ENCODE data around the gene STAT5B.
"Not testable (repeated sequence)": the region's sequence is repeated elsewhere in the genome, so short reads cannot be mapped to it uniquely, and the experiment has no call there.

STAT5B gene

GRCh38 chr17:42243493-42243982 lies 32.7 kb downstream of the STAT5B start:
- H3K9me3 ChIP-seq (ENCODE audit: control insufficient read depth, low read length) = peaks cover 3% of the 10 kb centered on the region
- H3K4me3 ChIP-seq (ENCODE audit: low read length) = no peak overlapping the region
- DNase-seq (ENCODE audit: low read depth) = no peak
- peaks cover 11% of the 10 kb centered on the region for H3K4me1 ChIP-seq (ENCODE audit: control insufficient read depth, insufficient read depth, low read length)
- H3K36me3 ChIP-seq (ENCODE audit: control insufficient read depth, insufficient read depth, low read length, severe bottlenecking) = no peaks in the 10 kb centered on the region
- H3K27me3 ChIP-seq (replicated peaks; ENCODE audit: control insufficient read depth, insufficient read depth, low read length) = no peaks in the 10 kb centered on the region
- H3K9ac ChIP-seq (ENCODE audit: low read length) = no peak overlapping the region

GRCh38 chr17:42241871-42242270 lies 34.3 kb downstream of the STAT5B start:
- no peaks in the 10 kb centered on the region for H3K27me3 ChIP-seq (replicated peaks; ENCODE audit: control insufficient read depth, insufficient read depth, low read length)
- no peaks in the 10 kb centered on the region for H3K36me3 ChIP-seq (ENCODE audit: control insufficient read depth, insufficient read depth, low read length, severe bottlenecking)
- H3K4me3 ChIP-seq (ENCODE audit: low read length) = no peak overlapping the region
- no peaks in the 10 kb centered on the region for H3K4me1 ChIP-seq (ENCODE audit: control insufficient read depth, insufficient read depth, low read length)
- no peaks in the 10 kb centered on the region for H3K9me3 ChIP-seq (ENCODE audit: control insufficient read depth, low read length)
- no peak overlapping the region for H3K9ac ChIP-seq (ENCODE audit: low read length)
- DNase-seq (ENCODE audit: low read depth) = no peak

DNA sequence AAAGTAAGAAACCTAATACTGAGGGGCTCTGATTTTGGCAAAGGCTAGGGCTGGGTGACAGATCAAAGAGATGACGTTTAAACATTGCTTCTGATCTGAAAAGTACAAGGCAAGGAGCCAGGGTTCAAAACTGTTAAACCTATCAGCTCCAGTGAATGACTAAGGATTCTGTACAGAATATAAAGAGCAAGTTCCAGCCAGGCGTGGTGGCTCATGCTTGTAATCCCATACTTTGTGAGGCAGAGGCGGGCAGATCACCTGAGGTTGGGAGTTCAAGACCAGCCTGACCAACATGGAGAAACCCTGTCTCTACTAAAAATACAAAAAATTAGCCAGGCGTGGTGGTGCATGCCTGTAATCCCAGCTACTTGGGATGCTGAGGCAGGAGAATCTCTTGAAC lies 35.3 kb downstream of the STAT5B start:
- H3K4me1 ChIP-seq (ENCODE audit: control insufficient read depth, insufficient read depth, low read length); H3K36me3 ChIP-seq (ENCODE audit: control insufficient read depth, insufficient read depth, low read length, severe bottlenecking); H3K9ac ChIP-seq (ENCODE audit: low read length); DNase-seq (ENCODE audit: low read depth); H3K27me3 ChIP-seq (replicated peaks; ENCODE audit: control insufficient read depth, insufficient read depth, low read length); H3K9me3 ChIP-seq (ENCODE audit: control insufficient read depth, low read length); H3K4me3 ChIP-seq (ENCODE audit: low read length): not testable (repeated sequence)

DNA sequence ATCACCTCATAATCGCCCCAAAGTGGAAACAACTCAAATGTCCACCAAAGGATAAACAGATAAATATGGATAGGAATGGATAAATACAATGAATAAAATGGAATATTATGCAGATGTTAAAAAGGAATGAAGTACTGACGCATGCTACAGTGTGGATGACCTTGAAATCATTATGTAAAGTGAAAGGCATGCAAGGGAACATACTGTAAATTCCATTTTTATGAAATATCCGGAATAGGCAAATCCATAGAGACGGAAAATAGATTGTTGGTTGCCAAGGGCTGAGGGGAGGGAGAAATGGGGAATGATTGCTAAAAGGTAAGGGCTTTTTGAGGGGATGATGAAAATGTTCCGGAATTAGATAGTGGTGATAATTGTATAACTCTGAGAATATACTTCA lies 36.0 kb downstream of the STAT5B start:
- Histone ChIP-seq H3K36me3 (ENCODE audit: control insufficient read depth, insufficient read depth, low read length, severe bottlenecking) (no peaks in the 10 kb centered on the region), H3K4me1 (ENCODE audit: control insufficient read depth, insufficient read depth, low read length) (no peaks in the 10 kb centered on the region), H3K27me3 (replicated peaks; ENCODE audit: control insufficient read depth, insufficient read depth, low read length) (no peaks in the 10 kb centered on the region), H3K9me3 (ENCODE audit: control insufficient read depth, low read length) (no peaks in the 10 kb centered on the region), H3K9ac (ENCODE audit: low read length) (no peak overlapping the region), H3K4me3 (ENCODE audit: low read length) (no peak overlapping the region)
- DNase-seq (ENCODE audit: low read depth) = no peak

- not testable (repeated sequence) for H3K9me3 ChIP-seq (ENCODE audit: control insufficient read depth, low read length); H3K9ac ChIP-seq (ENCODE audit: low read length); H3K4me3 ChIP-seq (ENCODE audit: low read length); H3K4me1 ChIP-seq (ENCODE audit: control insufficient read depth, insufficient read depth, low read length); DNase-seq (ENCODE audit: low read depth); H3K36me3 ChIP-seq (ENCODE audit: control insufficient read depth, insufficient read depth, low read length, severe bottlenecking); H3K27me3 ChIP-seq (replicated peaks; ENCODE audit: control insufficient read depth, insufficient read depth, low read length)
Observed at GRCh38 chr17:42239576-42239975, 36.6 kb downstream of the STAT5B start.

DNA sequence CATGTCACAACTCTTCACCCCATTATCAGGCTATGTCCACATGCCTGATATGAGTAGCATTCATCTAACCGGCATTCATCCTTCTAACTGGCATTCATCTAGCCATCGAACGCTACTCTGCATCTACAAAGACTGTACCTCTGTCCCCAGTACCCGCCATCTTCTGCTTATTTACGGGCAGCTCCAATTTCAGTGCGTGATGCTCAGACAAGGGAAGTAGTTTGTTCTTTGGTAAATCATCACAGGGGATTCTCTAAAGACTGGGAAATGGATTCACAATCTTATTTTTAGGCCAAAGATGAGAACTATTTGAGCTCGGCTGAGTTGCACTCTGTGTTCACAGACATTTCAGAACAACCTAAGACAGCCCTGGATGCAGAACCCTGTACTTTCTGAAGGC lies 39.4 kb downstream of the STAT5B start:
- Histone ChIP-seq H3K9ac (ENCODE audit: low read length) (no peak overlapping the region), H3K27me3 (replicated peaks; ENCODE audit: control insufficient read depth, insufficient read depth, low read length) (no peaks in the 10 kb centered on the region), H3K9me3 (ENCODE audit: control insufficient read depth, low read length) (no peaks in the 10 kb centered on the region), H3K4me3 (ENCODE audit: low read length) (no peak overlapping the region), H3K4me1 (ENCODE audit: control insufficient read depth, insufficient read depth, low read length) (peaks cover 11% of the 10 kb centered on the region), H3K36me3 (ENCODE audit: control insufficient read depth, insufficient read depth, low read length, severe bottlenecking) (no peaks in the 10 kb centered on the region)
- DNase-seq (ENCODE audit: low read depth) = no peak

GRCh38 chr17:42233994-42234393 lies 42.2 kb downstream of the STAT5B start:
- H3K9ac ChIP-seq (ENCODE audit: low read length) = no peak overlapping the region
- DNase-seq (ENCODE audit: low read depth) = no peak
- no peak overlapping the region for H3K4me3 ChIP-seq (ENCODE audit: low read length)
- H3K4me1 ChIP-seq (ENCODE audit: control insufficient read depth, insufficient read depth, low read length) = peaks cover 11% of the 10 kb centered on the region
- H3K36me3 ChIP-seq (ENCODE audit: control insufficient read depth, insufficient read depth, low read length, severe bottlenecking) = no peaks in the 10 kb centered on the region
- no peaks in the 10 kb centered on the region for H3K9me3 ChIP-seq (ENCODE audit: control insufficient read depth, low read length)
- H3K27me3 ChIP-seq (replicated peaks; ENCODE audit: control insufficient read depth, insufficient read depth, low read length) = no peaks in the 10 kb centered on the region

DNA sequence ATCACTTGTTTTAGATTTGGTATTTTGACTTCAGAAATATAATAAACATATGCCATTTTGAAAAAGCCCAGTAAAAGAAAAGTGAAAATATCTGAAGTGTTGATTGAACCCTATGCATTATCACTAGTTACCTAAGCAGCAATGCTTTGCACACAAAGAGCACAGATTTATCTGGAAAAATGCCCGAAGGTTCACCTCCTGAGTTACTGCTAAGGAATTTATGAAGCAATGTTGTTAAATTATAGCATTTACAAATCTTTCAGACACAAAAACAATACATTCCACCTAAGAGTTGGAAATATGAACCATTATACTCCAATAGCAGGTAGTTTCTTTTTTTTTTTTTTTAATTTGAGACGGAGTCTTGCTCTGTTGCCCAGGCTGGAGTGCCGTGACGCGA lies 43.0 kb downstream of the STAT5B start:
- peak; percentile 50 for DNase-seq (ENCODE audit: low read depth)
- Histone ChIP-seq H3K9ac (ENCODE audit: low read length) (no peak overlapping the region), H3K9me3 (ENCODE audit: control insufficient read depth, low read length) (no peaks in the 10 kb centered on the region)

DNA sequence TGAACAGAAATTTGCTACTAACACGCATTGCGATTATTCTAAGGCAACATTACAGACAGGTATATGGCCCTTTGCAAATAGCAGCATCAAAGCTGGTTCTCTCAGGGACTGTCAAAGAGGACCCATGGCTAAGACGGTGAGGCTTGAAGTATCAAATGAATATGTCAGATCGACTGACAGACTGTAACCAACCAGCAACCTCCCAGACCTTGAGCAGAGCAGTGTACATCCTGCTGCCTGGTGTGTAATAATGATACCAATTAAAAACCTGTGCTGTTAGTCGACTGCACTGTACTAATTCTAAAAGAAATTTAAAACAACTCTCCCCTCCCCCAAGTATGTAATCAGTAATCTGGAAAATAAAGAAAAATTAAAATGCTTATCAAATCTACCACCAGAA lies 46.0 kb downstream of the STAT5B start:
- no peak for DNase-seq (ENCODE audit: low read depth)
- H3K4me3 ChIP-seq (ENCODE audit: low read length) = no peak overlapping the region
- no peaks in the 10 kb centered on the region for H3K36me3 ChIP-seq (ENCODE audit: control insufficient read depth, insufficient read depth, low read length, severe bottlenecking)

More for the DNA sequence above, 43.0 kb downstream of the STAT5B start:
- no peaks in the 10 kb centered on the region for H3K36me3 ChIP-seq (ENCODE audit: control insufficient read depth, insufficient read depth, low read length, severe bottlenecking)
- no peak overlapping the region for H3K4me3 ChIP-seq (ENCODE audit: low read length)
- H3K4me1 ChIP-seq (ENCODE audit: control insufficient read depth, insufficient read depth, low read length) = peaks cover 16% of the 10 kb centered on the region
- H3K27me3 ChIP-seq (replicated peaks; ENCODE audit: control insufficient read depth, insufficient read depth, low read length) = no peaks in the 10 kb centered on the region

DNA sequence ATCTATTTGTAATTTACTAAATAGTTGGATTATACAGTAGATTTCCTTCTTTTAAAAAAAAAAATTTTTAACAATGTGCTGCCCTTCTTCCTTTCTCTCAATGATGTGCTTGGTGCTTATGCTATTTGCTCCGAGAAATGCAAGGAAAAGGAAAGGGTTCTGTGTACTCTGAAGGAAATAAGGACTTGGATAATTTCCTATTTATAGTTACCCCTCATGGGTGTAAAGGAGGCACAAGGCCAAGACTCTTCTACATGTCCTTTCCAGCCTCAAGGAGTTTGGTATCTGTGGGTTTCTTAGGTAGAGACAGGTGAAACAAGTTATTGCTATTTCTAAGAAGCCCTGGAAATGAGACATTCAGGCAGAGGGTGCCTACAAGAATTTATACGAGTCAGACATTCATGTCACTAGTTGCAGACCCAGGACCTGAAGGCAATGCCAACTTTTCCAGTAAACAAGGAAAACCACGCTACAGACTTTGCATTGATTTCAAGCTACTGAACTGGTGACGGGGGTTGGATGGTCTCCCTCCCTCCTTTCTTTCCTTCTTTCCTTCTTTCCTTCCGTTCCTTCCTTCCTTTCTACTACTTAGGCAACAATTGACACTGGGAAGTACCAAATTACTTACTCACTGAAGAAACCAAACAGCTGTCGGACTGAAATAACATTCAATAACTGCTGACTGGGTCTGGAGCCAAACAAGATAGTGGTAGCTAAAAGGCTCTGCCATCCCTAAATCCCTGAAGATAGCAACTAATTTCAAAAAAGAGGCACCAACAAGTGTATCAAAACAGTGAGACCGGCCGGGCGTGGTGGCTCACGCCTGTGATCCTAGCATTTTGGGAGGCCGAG lies 48.1 kb downstream of the STAT5B start:
- no peaks in the 10 kb centered on the region for H3K27me3 ChIP-seq (replicated peaks; ENCODE audit: control insufficient read depth, insufficient read depth, low read length)
- H3K9ac ChIP-seq (ENCODE audit: low read length) = no peak overlapping the region
- no peak for DNase-seq (ENCODE audit: low read depth)
- H3K4me1 ChIP-seq (ENCODE audit: control insufficient read depth, insufficient read depth, low read length) = peaks cover 10% of the 10 kb centered on the region
- H3K9me3 ChIP-seq (ENCODE audit: control insufficient read depth, low read length) = no peaks in the 10 kb centered on the region
- peaks cover 16% of the 10 kb centered on the region for H3K36me3 ChIP-seq (ENCODE audit: control insufficient read depth, insufficient read depth, low read length, severe bottlenecking)
- H3K4me3 ChIP-seq (ENCODE audit: low read length) = no peak overlapping the region

More for the DNA sequence above, 46.0 kb downstream of the STAT5B start:
- H3K4me1 ChIP-seq (ENCODE audit: control insufficient read depth, insufficient read depth, low read length) = peaks cover 21% of the 10 kb centered on the region
- no peaks in the 10 kb centered on the region for H3K9me3 ChIP-seq (ENCODE audit: control insufficient read depth, low read length)
- H3K27me3 ChIP-seq (replicated peaks; ENCODE audit: control insufficient read depth, insufficient read depth, low read length) = no peaks in the 10 kb centered on the region
- H3K9ac ChIP-seq (ENCODE audit: low read length) = no peak overlapping the region

- H3K36me3 ChIP-seq (ENCODE audit: control insufficient read depth, insufficient read depth, low read length, severe bottlenecking) = peaks cover 33% of the 10 kb centered on the region
- DNase-seq (ENCODE audit: low read depth) = no peak
- H3K4me3 ChIP-seq (ENCODE audit: low read length) = no peak overlapping the region
- H3K9me3 ChIP-seq (ENCODE audit: control insufficient read depth, low read length) = no peaks in the 10 kb centered on the region
- H3K4me1 ChIP-seq (ENCODE audit: control insufficient read depth, insufficient read depth, low read length) = peaks cover 10% of the 10 kb centered on the region
- H3K27me3 ChIP-seq (replicated peaks; ENCODE audit: control insufficient read depth, insufficient read depth, low read length) = no peaks in the 10 kb centered on the region
- no peak overlapping the region for H3K9ac ChIP-seq (ENCODE audit: low read length)
Observed at GRCh38 chr17:42225646-42226045, 50.5 kb downstream of the STAT5B start.

GRCh38 chr17:42224651-42225050 lies 51.5 kb downstream of the STAT5B start:
- H3K36me3 ChIP-seq (ENCODE audit: control insufficient read depth, insufficient read depth, low read length, severe bottlenecking) = peaks cover 33% of the 10 kb centered on the region
- no peak for DNase-seq (ENCODE audit: low read depth)

More at GRCh38 chr17:42224651-42225050, 51.5 kb downstream of the STAT5B start:
- Histone ChIP-seq H3K9ac (ENCODE audit: low read length) (no peak overlapping the region), H3K27me3 (replicated peaks; ENCODE audit: control insufficient read depth, insufficient read depth, low read length) (no peaks in the 10 kb centered on the region), H3K4me3 (ENCODE audit: low read length) (no peak overlapping the region), H3K9me3 (ENCODE audit: control insufficient read depth, low read length) (no peaks in the 10 kb centered on the region), H3K4me1 (ENCODE audit: control insufficient read depth, insufficient read depth, low read length) (peaks cover 10% of the 10 kb centered on the region)
